Sciatic nerve (tissue), 2 donors: ENCODE measurements around the gene APEH. TPM values are rescaled to one million over a fixed set of nuclear protein-coding genes. Genes with fewer than 3 reads are reported as not detected.

ENCODE experiments used
- ATAC-seq: fragments of 200-7000 bp; cut with Tn5 transposase; one replicate; pipeline ENCODE4 v1.9.1; 2020; ENCODE audit warnings: mild to moderate bottlenecking, moderate library complexity
- DNase-seq: peaks from one replicate; pipeline ENCODE4 v3.0.0-alpha.2; 2020; ENCODE audit warnings: low spot score
- intact Hi-C: fragments of 100-400 bp; cut with DNase I; formaldehyde crosslinking; loops from one replicate; pipeline ENCODE4 v1.14.2; 2022
- total RNA-seq: library from RNA; stranded (reverse); fragmentation: NEBNext Ultra II Directional; extraction: Animal tissue kit (Norgen Biotek cat#: 25700); gene quantifications from one replicate; pipeline ENCODE4 v1.2.1, GENCODE V29; 2021
- donor health status: DM: no; HTN: no; CAD: no.
- donor health status: DM: no; HTN: no; CAD: no.

Gene APEH
- 51.0 TPM for total RNA-seq

DNA sequence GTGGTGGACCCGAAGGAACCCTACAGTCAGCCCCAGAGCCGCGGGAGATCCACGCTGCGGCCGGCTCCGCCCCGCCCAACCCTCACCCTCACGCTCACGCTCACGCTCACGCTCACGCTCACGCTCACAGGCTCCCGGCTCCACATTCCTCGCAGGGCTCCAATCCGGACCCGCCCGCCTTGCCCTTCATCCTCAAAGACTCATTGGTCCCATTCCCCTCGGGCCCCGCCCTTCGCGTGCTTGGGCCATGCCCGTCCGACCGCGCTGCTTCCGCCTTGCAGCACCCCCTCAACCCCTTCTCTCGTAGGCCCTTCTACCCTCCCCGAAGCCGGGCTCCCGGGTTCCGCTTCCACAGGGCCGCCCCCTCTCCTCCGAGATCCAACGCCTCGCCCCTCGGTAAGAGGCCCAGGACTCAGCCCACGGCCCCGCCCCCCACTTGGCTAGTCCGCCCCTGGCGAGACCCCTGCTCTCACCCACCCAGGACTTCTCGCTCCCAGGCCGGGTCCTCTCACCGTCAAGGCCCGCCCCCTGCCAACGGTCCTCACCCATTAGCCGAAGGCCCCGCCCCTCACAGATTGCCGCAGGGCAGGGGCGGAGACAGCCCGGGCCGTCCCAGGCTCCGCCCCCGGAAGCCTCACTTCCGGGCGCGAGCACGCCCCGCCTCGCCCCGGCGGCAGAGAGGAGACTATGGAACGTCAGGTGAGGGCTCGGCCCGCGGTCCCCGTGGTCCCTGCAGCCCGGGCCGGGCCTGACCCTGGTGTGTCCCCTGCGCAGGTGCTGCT, at the start of gene APEH:
TSS of gene APEH (plus strand) at position 637 of the 782 bp plus-strand sequence. CDS start at position 688, 51 bp downstream.
- intact Hi-C loops = loop anchor here (5.0 kb wide), 1 partner anchor 132 kb away; no protein-coding TSS in a partner anchor
- ATAC-seq (peak; percentile 97), DNase-seq (peak; percentile 97)

DNA sequence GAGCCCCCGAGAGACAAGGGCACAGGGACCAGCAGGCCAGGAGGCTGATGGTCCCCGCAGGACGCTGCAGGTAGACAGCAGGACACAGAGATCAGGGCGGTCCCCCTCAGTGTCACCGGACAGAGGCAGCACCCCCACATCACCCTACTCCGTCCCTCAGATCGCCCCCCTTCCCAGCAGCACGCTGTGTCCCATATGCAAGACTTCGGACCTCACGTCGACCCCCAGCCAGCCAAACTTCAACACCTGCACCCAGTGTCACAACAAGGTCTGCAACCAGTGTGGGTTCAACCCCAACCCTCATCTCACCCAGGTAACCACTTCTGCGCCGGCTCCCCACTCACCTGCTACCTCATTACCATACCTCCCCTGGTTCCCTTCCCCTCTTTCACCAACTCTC, 49.1 kb upstream of the APEH start:
- ATAC-seq (no peak), DNase-seq (no peak)
- intact Hi-C loops = no loop called here

DNA sequence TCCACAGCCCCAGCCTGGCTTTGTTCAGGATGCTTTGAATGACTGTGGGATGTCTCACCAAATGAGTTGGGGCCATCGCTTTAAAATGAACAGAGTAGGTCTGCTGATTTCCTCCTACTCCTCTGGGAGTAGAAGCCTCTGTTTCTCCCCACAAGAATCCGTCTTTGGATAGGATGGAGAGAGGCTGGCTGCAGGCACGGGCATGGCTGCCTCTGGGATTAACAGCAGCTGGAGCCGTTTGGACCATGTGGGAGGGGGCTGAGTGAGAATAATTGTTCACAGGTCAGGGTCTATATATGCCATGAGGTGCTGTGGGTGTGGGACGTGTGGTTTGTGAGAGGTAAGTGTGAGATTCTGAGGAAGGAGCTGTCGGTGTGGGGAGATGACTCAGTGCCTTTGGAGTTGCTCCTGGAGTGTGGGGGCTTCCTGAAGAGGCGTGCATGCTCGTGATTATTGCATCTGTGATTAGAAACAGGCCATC, 48.0 kb upstream of the APEH start:
- intact Hi-C loops = loop anchor here (2.0 kb wide), 1 partner anchor 21 kb away; no protein-coding TSS in a partner anchor
- no peak for DNase-seq
- no peak for ATAC-seq

DNA sequence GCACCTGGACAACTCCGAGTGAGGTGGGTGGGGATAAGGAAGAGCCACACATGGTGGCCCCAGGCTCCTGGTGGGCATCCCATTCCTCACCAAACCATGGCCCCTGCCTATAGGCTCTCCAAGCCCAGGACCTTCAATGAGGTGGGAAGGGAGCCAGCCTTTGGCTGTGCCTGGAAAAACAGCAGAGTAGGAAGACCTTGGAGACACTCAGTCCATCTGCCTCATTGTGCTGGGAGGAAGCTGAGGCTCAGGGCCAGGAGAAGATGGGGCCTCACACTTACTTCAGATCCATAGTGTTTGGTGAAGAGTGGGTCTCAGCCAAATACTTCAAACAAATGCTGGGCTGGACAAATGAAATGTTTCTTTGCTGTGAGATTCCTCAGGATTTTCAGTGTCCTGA, 47.4 kb upstream of the APEH start:
- DNase-seq (no peak), ATAC-seq (no peak)
- intact Hi-C loops = loop anchor here (2.0 kb wide), 1 partner anchor 20 kb away; no protein-coding TSS in a partner anchor

DNA sequence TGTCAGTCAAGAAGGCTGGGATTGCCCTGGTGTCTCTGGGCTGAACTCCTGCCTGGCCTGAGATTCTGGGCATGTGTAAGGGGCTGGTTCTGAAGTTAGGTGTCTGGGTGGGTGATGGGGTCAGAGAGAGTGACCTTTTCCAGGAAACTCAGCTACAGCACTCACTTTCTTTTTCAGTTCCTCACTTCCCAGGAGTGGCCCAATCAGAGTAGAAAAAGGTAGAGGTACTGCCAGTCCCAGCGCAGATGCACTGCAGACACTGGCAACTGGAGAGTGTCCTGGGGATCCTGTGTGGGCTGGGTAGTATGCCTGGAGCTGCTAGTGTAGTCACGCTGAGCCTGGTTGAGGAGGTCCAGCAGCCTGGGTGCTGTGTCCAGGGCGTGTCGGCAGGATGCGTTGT, 46.5 kb upstream of the APEH start:
- intact Hi-C loops = loop anchor here (2.0 kb wide), 1 partner anchor 19 kb away; no protein-coding TSS in a partner anchor
- DNase-seq (no peak), ATAC-seq (no peak)

DNA sequence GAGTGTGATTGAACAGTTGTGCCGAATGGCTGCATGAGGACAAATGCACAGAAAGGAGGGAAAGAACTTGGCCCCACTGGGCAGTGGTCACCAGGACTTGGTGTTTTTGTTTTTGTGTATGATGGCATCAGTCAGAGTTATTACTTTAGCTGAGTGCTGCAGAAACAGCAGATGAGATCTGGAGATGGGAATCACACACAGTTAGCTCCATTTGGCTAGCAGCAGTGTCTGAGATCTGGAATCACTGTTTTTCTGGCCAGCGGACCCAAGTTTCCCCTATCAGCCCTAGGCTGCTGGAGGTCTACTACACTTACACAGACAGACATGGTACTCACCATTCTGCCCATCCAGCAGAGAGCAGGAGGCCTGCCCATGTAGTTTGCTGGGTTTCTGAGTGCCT, 45.9 kb upstream of the APEH start:
- DNase-seq = no peak
- ATAC-seq = no peak
- intact Hi-C loops = no loop called here

DNA sequence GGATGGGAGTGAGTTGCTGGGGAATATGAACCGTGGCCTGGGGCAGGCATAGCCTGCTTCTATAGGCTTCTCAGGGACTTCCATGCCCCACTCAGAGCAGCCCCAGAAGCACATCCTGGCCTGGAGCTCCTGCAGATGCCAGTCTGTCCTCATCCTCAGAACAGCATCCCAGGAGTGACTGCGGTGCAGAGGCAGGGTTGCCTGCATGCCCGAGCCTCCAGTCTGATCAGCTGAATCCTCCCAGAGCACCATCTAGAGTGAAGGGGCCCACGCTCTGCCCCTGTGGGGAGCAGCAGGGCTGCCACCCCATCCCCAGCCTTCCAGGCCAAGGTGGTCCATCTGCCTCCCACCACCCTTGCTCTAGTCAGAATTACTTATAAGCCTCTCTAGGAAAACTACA, 44.7 kb upstream of the APEH start:
- ATAC-seq (no peak), DNase-seq (no peak)
- intact Hi-C loops = no loop called here

DNA sequence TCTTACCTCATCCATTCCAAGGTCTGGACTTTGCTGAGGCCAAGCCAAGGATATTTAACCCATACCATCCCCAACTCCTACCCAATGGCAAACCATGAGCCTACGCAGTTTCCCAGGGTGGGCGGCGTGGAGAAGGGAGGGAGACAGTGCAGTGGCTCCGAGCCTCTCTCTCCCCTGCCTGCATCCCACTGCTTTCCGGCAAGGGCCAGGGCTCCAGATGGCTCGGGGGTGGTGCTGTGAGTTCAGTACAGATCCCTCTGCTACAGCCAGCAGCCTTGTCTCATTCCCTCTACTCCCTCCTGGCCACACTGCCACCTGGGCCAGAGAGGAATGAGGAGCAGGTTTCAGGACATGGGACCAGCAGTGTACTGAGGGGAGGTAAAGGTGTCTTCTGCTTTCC, 44.3 kb upstream of the APEH start:
- ATAC-seq = no peak
- intact Hi-C loops = no loop called here
- no peak for DNase-seq

DNA sequence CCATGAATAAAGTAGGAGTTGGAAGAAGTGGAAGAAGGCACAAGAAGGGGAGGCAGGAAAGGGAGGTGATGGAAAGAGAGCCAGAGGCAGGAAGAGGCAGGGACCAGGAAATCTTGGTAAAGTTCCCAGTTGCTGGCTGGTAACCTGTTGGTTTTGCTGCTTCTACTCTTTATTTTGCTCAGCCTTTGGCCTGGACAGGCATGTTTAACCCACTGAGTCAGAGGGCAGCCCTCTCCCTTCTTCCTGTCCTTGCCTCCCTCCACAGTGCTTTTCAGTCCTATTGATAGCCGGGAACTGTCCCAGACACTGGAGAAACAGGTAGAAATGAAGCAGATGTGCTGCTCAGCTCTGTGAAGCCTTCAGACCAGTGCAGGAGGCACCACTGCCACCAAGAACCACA, 43.4 kb upstream of the APEH start:
- intact Hi-C loops = no loop called here
- ATAC-seq (no peak), DNase-seq (no peak)

DNA sequence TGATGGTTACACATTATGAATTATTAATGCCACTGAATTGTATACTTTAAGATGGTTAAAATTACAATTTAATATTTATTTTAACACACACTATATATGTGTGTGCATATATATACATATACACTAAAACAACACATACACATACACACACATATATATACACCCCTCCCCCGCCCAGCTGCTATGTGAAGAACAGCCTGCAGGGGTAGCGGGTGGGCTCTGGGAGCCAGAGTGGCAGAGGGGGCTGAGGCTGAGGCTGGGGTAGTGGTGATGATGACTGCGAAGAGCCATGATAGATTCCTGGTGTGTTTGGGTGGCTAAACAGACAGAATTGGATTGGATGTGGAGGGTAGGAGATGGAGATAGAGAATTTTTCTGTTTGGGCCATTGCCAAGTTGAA, 39.4 kb upstream of the APEH start:
- intact Hi-C loops = no loop called here
- ATAC-seq (no peak), DNase-seq (no peak)

DNA sequence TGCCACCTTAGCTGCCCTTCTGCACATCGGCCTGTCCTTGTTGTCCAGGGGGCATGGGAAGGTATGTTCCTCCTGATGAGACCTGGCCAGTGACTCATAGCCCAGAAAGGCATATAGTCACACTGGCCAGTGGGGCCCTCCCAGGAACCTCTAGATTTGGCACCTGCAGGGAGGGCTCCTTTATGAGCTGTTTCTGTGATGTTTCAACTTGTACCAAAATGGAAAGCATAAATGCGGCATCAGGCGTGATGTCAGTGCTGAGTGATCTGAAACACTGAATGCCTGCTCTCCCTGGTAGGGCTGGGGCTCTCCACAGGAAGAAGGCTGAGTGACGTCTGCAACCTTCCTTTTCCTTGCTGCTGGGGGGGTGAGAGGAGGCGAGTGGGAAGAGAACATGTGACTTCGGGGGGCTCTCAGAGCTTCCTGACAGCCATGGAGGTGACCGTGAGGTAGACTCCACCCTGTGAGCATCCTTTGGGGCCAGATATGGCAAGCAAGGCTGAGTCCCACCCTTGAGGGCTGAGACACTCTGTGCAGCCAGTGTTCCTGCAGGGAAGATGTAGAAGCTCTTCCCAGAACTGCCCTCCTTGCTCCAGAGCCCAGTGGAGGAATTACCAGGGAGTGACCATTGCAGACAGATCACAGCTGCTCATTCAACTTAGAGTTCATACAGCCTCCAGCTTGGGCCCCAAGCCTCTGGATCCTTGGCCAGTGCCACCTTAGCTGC, 37.1 kb upstream of the APEH start:
- DNase-seq (no peak), ATAC-seq (no peak)
- intact Hi-C loops = no loop called here

DNA sequence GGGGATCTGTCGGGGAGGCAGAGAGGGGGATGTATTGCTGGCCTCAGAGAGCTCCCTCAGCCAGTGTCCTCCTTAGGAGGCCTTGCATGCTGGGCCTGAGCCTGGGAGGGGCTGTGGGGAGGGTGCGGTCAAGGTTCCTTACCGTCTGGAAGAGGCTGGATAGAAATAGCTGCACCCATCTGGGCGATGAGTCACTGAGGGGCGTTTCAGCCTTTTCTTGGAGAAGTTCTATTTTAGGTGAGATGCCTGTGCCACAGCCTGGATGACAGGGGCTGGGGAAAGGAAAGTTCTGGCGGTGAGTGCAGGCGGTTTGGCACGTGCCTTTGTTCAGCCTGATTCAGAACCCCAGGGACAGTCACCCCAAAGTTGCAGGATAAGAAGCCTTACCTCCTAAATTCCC, 35.7 kb upstream of the APEH start:
- ATAC-seq (no peak), DNase-seq (no peak)
- intact Hi-C loops = no loop called here

DNA sequence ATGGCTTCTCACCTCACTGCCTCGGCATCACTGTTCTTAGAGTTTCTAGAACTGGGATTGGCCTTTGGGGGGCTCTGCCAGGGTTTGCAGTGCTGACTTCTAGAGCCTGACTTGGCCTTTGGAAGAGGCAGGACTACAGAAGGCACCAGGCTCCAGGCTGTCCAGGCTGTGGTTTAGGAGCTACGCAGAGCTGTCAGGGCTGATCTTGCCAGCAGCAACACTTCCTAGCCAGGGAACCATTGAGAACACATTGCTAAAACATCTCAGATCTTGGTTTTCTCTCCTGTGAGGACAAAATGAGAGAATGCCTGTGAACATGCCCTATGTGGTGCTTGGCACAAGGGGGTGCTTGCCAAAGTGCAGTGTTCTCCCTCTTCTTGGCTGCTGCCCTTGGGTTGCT, 34.6 kb upstream of the APEH start:
- intact Hi-C loops = no loop called here
- DNase-seq (no peak), ATAC-seq (no peak)

DNA sequence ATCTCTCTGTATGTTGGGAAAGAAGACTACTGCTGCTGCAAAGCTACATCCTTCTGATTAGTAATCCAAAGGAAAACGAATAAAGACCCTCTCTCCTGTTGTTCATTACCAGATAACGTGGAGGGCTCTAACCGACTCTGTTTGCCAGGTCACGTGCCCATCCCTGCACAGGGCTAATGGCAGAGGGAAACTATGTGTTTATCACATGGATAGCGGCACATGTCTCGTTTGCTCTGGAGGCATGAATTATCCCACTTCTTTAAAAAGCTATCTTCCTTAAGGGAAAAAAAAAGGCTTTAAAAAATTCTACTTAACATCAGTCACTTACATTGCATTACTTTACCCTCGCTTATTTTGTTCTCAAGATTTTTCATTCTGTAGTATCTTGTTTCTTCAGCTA, 32.9 kb upstream of the APEH start:
- ATAC-seq (no peak), DNase-seq (no peak)
- intact Hi-C loops = no loop called here

DNA sequence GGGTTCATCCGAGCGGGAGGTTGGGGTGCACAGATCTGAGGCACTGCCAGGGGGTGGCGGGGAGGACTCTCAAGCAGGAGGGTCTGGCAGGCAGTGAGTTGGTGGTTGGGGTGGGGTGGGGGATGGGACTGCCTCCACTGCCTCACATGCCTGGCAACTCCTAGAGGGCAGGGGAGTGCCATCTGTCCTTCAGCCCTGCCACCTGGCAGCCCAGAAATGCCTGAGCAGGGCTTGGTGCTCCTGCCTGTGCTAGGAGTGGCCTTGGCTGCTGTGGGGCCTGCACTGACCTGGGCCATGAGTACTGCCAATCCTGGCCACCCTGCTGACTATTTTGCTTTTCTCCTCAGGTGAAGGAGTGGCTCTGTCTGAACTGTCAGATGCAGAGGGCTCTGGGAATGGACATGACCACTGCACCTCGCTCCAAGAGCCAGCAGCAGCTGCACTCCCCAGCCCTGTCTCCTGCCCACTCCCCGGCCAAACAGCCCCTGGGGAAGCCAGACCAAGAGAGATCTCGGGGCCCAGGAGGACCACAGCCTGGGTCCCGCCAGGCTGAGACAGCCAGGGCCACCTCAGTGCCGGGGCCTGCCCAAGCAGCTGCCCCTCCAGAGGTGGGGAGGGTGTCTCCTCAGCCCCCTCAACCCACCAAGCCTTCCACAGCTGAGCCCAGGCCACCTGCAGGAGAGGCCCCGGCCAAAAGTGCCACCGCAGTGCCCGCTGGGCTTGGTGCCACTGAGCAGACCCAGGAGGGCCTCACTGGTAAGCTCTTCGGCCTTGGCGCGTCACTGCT, 32.0 kb upstream of the APEH start:
- intact Hi-C loops = no loop called here
- DNase-seq = no peak
- no peak for ATAC-seq

DNA sequence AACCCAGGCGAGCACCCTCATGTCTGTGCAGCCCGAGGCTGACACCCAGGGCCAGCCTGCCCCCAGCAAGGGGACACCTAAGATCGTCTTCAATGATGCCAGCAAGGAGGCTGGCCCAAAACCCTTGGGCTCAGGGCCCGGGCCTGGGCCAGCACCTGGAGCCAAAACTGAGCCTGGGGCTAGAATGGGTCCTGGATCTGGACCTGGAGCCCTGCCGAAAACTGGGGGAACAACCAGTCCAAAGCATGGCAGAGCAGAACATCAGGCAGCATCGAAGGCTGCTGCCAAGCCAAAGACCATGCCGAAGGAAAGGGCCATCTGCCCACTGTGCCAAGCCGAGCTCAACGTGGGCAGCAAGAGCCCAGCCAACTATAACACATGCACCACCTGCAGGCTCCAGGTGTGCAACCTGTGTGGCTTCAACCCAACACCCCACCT, 31.4 kb upstream of the APEH start:
- ATAC-seq = no peak
- intact Hi-C loops = no loop called here

DNA sequence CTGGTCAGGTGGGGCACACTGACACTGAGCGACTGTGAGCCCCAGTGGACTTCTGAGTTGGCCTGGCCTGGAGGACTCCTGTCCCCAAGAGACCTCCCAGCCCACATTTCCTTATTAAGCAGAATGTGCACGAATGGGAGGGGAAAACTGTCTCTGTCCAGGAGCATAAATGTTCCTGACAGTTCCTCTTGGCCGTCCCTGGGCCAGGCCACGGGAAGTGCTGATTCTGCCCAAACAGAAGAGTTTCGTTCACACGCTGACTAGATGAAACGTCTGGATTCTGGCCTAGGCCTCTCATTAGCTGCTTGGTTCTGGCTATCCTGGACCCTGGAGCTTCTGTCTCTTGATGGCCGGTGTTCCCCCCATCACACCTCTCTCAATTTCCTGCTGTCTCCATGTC, 29.5 kb upstream of the APEH start:
- peak; percentile 29 for ATAC-seq
- no peak for DNase-seq
- intact Hi-C loops = no loop called here

More for the DNA sequence above, 31.4 kb upstream of the APEH start:
- no peak for DNase-seq

DNA sequence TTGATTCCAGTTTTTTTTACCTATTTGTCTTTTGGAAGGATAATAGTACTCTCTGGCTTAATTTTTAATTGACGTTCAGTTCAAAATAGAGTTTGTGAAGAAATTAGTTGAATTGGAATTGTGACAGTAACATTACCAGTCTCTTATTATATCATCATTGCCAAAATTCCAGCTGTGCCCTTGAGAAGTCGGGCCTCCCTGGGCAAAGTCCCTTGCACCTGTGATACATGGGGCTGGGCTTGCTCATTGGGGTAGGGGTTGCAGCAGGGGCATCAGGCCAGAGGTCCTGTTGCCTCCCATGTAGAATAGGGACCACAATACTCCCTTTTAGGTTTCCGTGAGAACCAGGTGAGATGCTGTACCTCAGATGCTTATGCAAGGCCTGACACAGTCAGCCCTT, 27.9 kb upstream of the APEH start:
- intact Hi-C loops = loop anchor here (2.0 kb wide), 1 partner anchor 19 kb away; no protein-coding TSS in a partner anchor
- DNase-seq = no peak
- ATAC-seq = no peak

DNA sequence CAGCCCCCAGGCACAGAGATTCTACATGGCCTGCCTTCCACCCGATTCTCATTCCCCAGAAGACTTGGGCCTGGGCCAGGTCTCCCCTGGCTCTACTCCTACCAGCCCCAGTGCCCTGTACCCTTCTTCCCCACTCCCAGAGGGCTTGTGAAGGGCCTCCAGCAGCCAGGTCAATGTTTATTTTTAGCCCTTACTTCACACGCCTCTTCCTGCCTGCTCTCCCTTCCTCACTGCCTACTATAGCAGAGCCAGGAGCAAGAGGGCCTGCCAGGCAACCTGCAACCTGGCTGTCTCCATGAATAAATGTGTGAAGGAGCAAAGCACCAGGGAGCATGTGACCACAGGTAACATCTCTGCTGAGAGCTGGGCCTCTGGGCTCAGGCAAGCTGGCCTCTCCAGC, 26.4 kb upstream of the APEH start:
- DNase-seq (no peak), ATAC-seq (no peak)
- intact Hi-C loops = loop anchor here (2.0 kb wide), 1 partner anchor 21 kb away; no protein-coding TSS in a partner anchor
